KMS-11 (cell line): ENCODE data around the gene PRKCD.

Source experiments
- H2AFZ ChIP-seq: fragments of 200-600 bp; sonication (generic); 2 replicates; pipeline ENCODE4 v1.6.1; 2016; ENCODE audit warnings: antibody characterized with exemption, mixed run types, low read depth
- H3K27ac ChIP-seq: fragments of 200-600 bp; sonication (generic); 2 replicates; pipeline ENCODE4 v1.6.1; 2016; ENCODE audit warnings: mild to moderate bottlenecking, mixed run types
- H3K27me3 ChIP-seq: fragments of 200-600 bp; sonication (generic); 2 replicates; pipeline ENCODE4 v1.6.1; 2017; ENCODE audit warnings: mild to moderate bottlenecking, low read depth, mixed run types, moderate library complexity; ENCODE audit not compliant: insufficient read depth
- H3K36me3 ChIP-seq: fragments of 200-600 bp; sonication (generic); 2 replicates; pipeline ENCODE4 v1.6.1; 2017; ENCODE audit warnings: mild to moderate bottlenecking, mixed run types; ENCODE audit not compliant: insufficient read depth
- H3K4me1 ChIP-seq: fragments of 200-600 bp; sonication (generic); 2 replicates; pipeline ENCODE4 v1.6.1; 2016; ENCODE audit warnings: mild to moderate bottlenecking, low read depth, mixed run types; ENCODE audit not compliant: poor library complexity, severe bottlenecking
- H3K4me2 ChIP-seq: fragments of 200-600 bp; sonication (generic); 2 replicates; pipeline ENCODE4 v1.7.0; 2016; ENCODE audit warnings: mild to moderate bottlenecking, mixed run types
- H3K4me3 ChIP-seq: fragments of 200-600 bp; sonication (generic); IDR thresholded peaks from 2 replicates; pipeline ENCODE4 v1.6.1; 2017; ENCODE audit warnings: low read depth, low read length, mixed read lengths; ENCODE audit not compliant: insufficient read depth
- H3K79me2 ChIP-seq: fragments of 200-600 bp; sonication (generic); 2 replicates; pipeline ENCODE4 v1.6.1; 2016; ENCODE audit warnings: low read depth, mixed run types; ENCODE audit not compliant: insufficient read depth
- H3K9ac ChIP-seq: fragments of 200-600 bp; sonication (generic); 2 replicates; pipeline ENCODE4 v1.6.1; 2016; ENCODE audit warnings: mild to moderate bottlenecking, mixed run types
- H4K20me1 ChIP-seq: fragments of 200-600 bp; sonication (generic); 2 replicates; pipeline ENCODE4 v1.6.1; 2016; ENCODE audit warnings: mild to moderate bottlenecking, mixed run types; ENCODE audit not compliant: insufficient read depth
- TF ChIP-seq, protein P1 (sequence below): fragments of 200-600 bp; sonication (generic); conservative IDR thresholded peaks from 2 replicates; pipeline ENCODE4 v1.6.1; 2017; ENCODE audit warnings: low read depth, mild to moderate bottlenecking, antibody characterized with exemption, low read length, moderate library complexity, mixed read lengths

Gene PRKCD

DNA sequence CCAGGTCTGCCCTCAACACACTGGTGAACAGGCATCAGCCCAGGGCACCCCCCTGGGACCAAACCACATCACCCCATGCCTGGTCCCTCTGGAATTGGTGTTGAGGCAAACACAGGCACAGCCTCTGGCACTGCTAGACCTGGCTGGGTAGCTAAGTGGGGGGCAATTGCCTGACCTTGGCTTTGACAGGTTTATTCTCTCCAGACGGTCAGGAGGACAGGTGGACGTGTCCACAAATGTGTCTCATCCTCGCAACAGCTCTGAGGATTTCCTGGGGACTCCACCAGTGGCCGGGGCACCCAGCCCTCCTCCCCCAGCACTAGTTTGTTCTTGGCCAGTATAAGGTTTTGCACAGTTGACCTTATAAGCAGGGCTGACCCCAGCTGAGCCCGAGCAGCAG, 63.5 kb downstream of the PRKCD start:
- H3K36me3 ChIP-seq = no peaks in the 10 kb centered on the region
- H3K4me1 ChIP-seq = peaks cover 7% of the 10 kb centered on the region
- TF ChIP-seq, protein P1, sequence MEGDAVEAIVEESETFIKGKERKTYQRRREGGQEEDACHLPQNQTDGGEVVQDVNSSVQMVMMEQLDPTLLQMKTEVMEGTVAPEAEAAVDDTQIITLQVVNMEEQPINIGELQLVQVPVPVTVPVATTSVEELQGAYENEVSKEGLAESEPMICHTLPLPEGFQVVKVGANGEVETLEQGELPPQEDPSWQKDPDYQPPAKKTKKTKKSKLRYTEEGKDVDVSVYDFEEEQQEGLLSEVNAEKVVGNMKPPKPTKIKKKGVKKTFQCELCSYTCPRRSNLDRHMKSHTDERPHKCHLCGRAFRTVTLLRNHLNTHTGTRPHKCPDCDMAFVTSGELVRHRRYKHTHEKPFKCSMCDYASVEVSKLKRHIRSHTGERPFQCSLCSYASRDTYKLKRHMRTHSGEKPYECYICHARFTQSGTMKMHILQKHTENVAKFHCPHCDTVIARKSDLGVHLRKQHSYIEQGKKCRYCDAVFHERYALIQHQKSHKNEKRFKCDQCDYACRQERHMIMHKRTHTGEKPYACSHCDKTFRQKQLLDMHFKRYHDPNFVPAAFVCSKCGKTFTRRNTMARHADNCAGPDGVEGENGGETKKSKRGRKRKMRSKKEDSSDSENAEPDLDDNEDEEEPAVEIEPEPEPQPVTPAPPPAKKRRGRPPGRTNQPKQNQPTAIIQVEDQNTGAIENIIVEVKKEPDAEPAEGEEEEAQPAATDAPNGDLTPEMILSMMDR = no peak

GRCh38 chr3:53225181-53225580, 64.2 kb downstream of the PRKCD start:
- Histone ChIP-seq H3K9ac (no peak overlapping the region), H2AFZ (no peak overlapping the region), H3K4me2 (no peak overlapping the region), H3K36me3 (no peaks in the 10 kb centered on the region), H4K20me1 (no peaks in the 10 kb centered on the region), H3K27ac (no peak overlapping the region), H3K4me1 (peaks cover under 1% of the 10 kb centered on the region), H3K4me3 (no peak overlapping the region), H3K27me3 (no peaks in the 10 kb centered on the region), H3K79me2 (no peaks in the 10 kb centered on the region)
- TF ChIP-seq, protein P1 = no peak

More for the DNA sequence above, 63.5 kb downstream of the PRKCD start:
- Histone ChIP-seq H3K27me3 (no peaks in the 10 kb centered on the region), H3K79me2 (no peaks in the 10 kb centered on the region), H2AFZ (no peak overlapping the region), H3K27ac (no peak overlapping the region), H3K4me3 (no peak overlapping the region), H4K20me1 (no peaks in the 10 kb centered on the region), H3K9ac (no peak overlapping the region), H3K4me2 (no peak overlapping the region)

DNA sequence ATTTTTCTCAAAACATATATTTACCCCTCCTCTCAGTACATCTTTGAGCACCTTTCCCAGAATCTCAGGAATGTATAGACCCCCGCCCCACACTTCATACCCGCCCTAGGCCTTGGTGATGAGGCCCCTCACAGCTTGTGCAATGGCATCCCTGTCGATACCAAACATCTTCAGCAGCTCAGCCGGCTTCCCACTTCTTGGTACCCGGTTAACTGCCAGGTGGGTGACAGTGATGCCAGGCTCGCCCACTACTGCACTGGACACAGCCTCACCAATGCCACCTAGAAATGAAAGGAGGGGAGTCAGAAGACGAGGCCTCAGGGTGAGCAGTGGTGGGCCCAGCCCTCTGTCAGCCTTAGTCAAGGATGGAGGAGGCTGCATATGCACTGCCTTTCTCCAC, 64.6 kb downstream of the PRKCD start:
- Histone ChIP-seq H3K27ac (no peak overlapping the region), H2AFZ (no peak overlapping the region), H3K4me2 (no peak overlapping the region), H3K36me3 (no peaks in the 10 kb centered on the region), H3K4me1 (no peaks in the 10 kb centered on the region), H4K20me1 (no peaks in the 10 kb centered on the region), H3K27me3 (no peaks in the 10 kb centered on the region), H3K79me2 (no peaks in the 10 kb centered on the region), H3K9ac (no peak overlapping the region), H3K4me3 (no peak overlapping the region)
- TF ChIP-seq, protein P1 = no peak

DNA sequence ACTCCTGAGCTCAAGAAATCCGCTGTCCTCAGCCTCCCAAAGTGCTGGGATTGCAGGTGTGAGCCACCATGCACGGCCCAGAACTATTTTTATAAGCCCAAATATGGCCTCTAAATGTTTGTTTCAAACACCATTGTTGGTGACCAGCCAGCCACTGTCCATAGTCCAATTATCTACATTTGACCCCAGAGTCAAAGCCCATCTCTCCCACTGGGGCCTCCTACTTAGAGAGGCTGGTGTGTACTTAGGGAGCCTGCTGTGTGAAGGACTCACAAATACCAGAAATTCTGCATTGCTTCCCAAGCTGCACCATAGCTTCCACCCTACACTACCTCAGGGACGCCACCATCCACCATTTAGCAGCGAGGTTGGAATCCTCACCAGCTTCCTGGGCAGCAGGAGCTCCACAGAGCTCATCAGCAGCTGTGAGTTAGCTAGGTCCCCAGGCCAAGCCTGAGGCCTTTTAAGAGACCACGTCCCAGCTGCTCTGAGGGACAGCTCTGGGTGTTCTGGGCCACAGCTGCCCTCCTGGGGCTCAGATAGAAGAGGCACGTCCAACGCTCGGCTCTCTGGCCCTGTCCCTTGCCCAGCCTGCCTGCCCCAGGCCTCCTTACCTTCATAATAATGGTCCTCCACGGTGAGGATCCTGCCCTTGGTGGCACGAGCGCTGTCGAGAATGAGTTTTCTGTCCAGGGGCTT, 65.3 kb downstream of the PRKCD start:
- Histone ChIP-seq H4K20me1 (no peaks in the 10 kb centered on the region), H3K4me3 (no peak overlapping the region), H3K9ac (no peak overlapping the region), H3K27ac (no peak overlapping the region), H3K36me3 (no peaks in the 10 kb centered on the region), H3K4me2 (no peak overlapping the region), H3K79me2 (no peaks in the 10 kb centered on the region), H2AFZ (no peak overlapping the region), H3K27me3 (no peaks in the 10 kb centered on the region), H3K4me1 (no peaks in the 10 kb centered on the region)
- TF ChIP-seq, protein P1 = no peak
